Measurements from ENCODE around the gene FAAP20.

FAAP20 gene

GRCh38 chr1:2227346-2228156 lies 33.0 kb upstream of the FAAP20 start:
- TF ChIP-seq EZH2phosphoT487 (conservative IDR thresholded peaks at IDR 0.05; ENCODE audit: low read length) (no peak), CTCF (IDR thresholded peaks at IDR 0.05; ENCODE audit: insufficient read depth, low read length, poor library complexity, severe bottlenecking) (no peak)
- Histone ChIP-seq H3K36me3 (ENCODE audit: low read length) (no peaks in the 10 kb centered on the region), H4K20me1 (ENCODE audit: low read depth, low read length) (no peaks in the 10 kb centered on the region; the same call in 1 of the 2 replicates), H3K4me2 (ENCODE audit: low read depth, low read length, poor library complexity, severe bottlenecking) (peak overlapping the region; percentile 41), H3K9ac (ENCODE audit: low read length) (peak overlapping the region; percentile 44; the same call in 1 of the 2 replicates), H2AFZ (ENCODE audit: low read depth, low read length, severe bottlenecking) (no peak overlapping the region), H3F3A (ENCODE audit: insufficient read depth) (no peaks in the 10 kb centered on the region), H3K9me3 (ENCODE audit: insufficient read depth, low read length) (no peaks in the 10 kb centered on the region), H3K27ac (ENCODE audit: low read depth, low read length) (no peak overlapping the region), H3K79me2 (ENCODE audit: insufficient read depth, low read length) (no peaks in the 10 kb centered on the region), H3K27me3 (ENCODE audit: low read length) (no peaks in the 10 kb centered on the region), H3K4me3 (ENCODE audit: insufficient read depth, low read length, poor library complexity, severe bottlenecking) (peak overlapping the region; percentile 38), H3K9me2 (replicated peaks; ENCODE audit: insufficient read depth, low read length) (no peaks in the 10 kb centered on the region)

- no peaks in the 10 kb centered on the region for H3K36me3 ChIP-seq (ENCODE audit: low read length)
- no peak for TF ChIP-seq EZH2phosphoT487 (conservative IDR thresholded peaks at IDR 0.05; ENCODE audit: low read length)
- TF ChIP-seq CTCF (IDR thresholded peaks at IDR 0.05; ENCODE audit: insufficient read depth, low read length, poor library complexity, severe bottlenecking): no peak
Measured at GRCh38 chr1:2226525-2227345, 32.2 kb upstream of the FAAP20 start.

GRCh38 chr1:2224631-2225428 lies 30.3 kb upstream of the FAAP20 start:
- Histone ChIP-seq H3K9me2 (replicated peaks; ENCODE audit: insufficient read depth, low read length) (no peaks in the 10 kb centered on the region), H3F3A (ENCODE audit: insufficient read depth) (no peaks in the 10 kb centered on the region), H3K4me3 (ENCODE audit: insufficient read depth, low read length, poor library complexity, severe bottlenecking) (no peak overlapping the region), H3K9ac (ENCODE audit: low read length) (no peak overlapping the region), H4K20me1 (ENCODE audit: low read depth, low read length) (no peaks in the 10 kb centered on the region), H3K27ac (ENCODE audit: low read depth, low read length) (no peak overlapping the region), H3K79me2 (ENCODE audit: insufficient read depth, low read length) (no peaks in the 10 kb centered on the region), H3K27me3 (ENCODE audit: low read length) (no peaks in the 10 kb centered on the region), H2AFZ (ENCODE audit: low read depth, low read length, severe bottlenecking) (no peak overlapping the region), H3K4me2 (ENCODE audit: low read depth, low read length, poor library complexity, severe bottlenecking) (no peak overlapping the region), H3K9me3 (ENCODE audit: insufficient read depth, low read length) (no peaks in the 10 kb centered on the region), H3K36me3 (ENCODE audit: low read length) (no peaks in the 10 kb centered on the region)
- TF ChIP-seq EZH2phosphoT487 (conservative IDR thresholded peaks at IDR 0.05; ENCODE audit: low read length) (no peak), CTCF (IDR thresholded peaks at IDR 0.05; ENCODE audit: insufficient read depth, low read length, poor library complexity, severe bottlenecking) (no peak)

More at GRCh38 chr1:2226525-2227345, 32.2 kb upstream of the FAAP20 start:
- Histone ChIP-seq H3F3A (ENCODE audit: insufficient read depth) (no peaks in the 10 kb centered on the region), H3K9me2 (replicated peaks; ENCODE audit: insufficient read depth, low read length) (no peaks in the 10 kb centered on the region), H3K4me2 (ENCODE audit: low read depth, low read length, poor library complexity, severe bottlenecking) (no peak overlapping the region), H3K4me3 (ENCODE audit: insufficient read depth, low read length, poor library complexity, severe bottlenecking) (no peak overlapping the region), H3K27me3 (ENCODE audit: low read length) (no peaks in the 10 kb centered on the region), H3K9me3 (ENCODE audit: insufficient read depth, low read length) (no peaks in the 10 kb centered on the region), H2AFZ (ENCODE audit: low read depth, low read length, severe bottlenecking) (no peak overlapping the region), H4K20me1 (ENCODE audit: low read depth, low read length) (no peaks in the 10 kb centered on the region), H3K9ac (ENCODE audit: low read length) (0 out of 2 replicates have a peak overlapping the region, but pooled peaks have one; percentile 44), H3K27ac (ENCODE audit: low read depth, low read length) (no peak overlapping the region), H3K79me2 (ENCODE audit: insufficient read depth, low read length) (no peaks in the 10 kb centered on the region)
